ENCODE measurements around the gene ZNF316. TPM values are rescaled to one million over a fixed set of nuclear protein-coding genes. Genes with fewer than 3 reads are reported as not detected.
A peak's percentile ranks its signal among the peaks of the same experiment; 100 is the strongest.

The ZNF316 gene
- total and polyA plus RNA-seq, 11 donors = 11.0 to 22.9 (median 13.5) TPM

GRCh38 chr7:6621195-6622133 is 15.7 kb upstream of the ZNF316 start:
- peaks cover 0 to 6% (median 2%) of the 10 kb centered on the region in 12 donors for H3K4me1 ChIP-seq
- no peaks in the 10 kb centered on the region for H3K27me3 ChIP-seq
- H3K27ac ChIP-seq = no peak overlapping the region
- TF ChIP-seq CTCF (IDR thresholded peaks at IDR 0.05) = no peak
- TF ChIP-seq POLR2A (IDR thresholded peaks at IDR 0.05) = no peak
- no peak for ATAC-seq
- no peak overlapping the region for H3K4me3 ChIP-seq
- DNase-seq = no peak
- WGBS, 4 donors = 87 to 93% (median 91%) methylated on average over 18 to 20 of the region's 20 CpGs
- H3K9me3 ChIP-seq = no peaks in the 10 kb centered on the region
- H3K36me3 ChIP-seq = peaks cover 0 to 50% (median 17%) of the 10 kb centered on the region in 9 donors
- intact Hi-C loops (cut with DNase I) = no loop called here

DNA sequence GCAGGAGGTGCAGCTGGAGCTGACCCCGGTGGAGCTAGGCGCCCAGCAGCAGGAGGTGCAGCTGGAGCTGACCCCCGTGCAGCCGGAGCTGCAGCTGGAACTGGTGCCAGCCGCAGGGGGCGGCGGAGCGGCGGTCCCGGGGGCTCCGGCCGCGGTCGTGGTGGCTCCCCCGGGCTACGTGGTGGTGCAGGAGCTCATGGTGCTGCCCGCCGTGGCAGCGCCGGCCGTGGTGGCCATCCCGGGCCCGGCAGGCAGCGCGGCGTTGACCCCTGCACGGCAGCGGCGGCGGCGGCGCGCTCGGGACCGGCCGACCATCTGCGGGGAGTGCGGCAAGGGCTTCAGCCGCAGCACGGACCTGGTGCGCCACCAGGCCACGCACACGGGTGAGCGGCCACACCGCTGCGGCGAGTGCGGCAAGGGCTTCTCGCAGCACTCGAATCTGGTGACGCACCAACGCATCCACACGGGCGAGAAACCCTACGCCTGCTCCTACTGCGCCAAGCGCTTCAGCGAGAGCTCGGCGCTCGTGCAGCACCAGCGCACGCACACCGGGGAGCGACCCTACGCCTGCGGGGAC is 14.9 kb upstream of the ZNF316 start:
- ATAC-seq = no peak
- Histone ChIP-seq H3K27me3 (no peaks in the 10 kb centered on the region), H3K27ac (no peak overlapping the region), H3K36me3 (peaks cover 0 to 50% (median 17%) of the 10 kb centered on the region in 9 donors), H3K9me3 (no peaks in the 10 kb centered on the region), H3K4me1 (peaks cover 0 to 6% (median 0%) of the 10 kb centered on the region in 12 donors), H3K4me3 (no peak overlapping the region)
- 96 to 98% (median 97%) methylated on average over 27 to 67 of the region's 67 CpGs for WGBS, 4 donors
- intact Hi-C loops (cut with DNase I) = no loop called here
- no peak for TF ChIP-seq POLR2A (IDR thresholded peaks at IDR 0.05)
- no peak for TF ChIP-seq CTCF (IDR thresholded peaks at IDR 0.05)
- no peak for DNase-seq

DNA sequence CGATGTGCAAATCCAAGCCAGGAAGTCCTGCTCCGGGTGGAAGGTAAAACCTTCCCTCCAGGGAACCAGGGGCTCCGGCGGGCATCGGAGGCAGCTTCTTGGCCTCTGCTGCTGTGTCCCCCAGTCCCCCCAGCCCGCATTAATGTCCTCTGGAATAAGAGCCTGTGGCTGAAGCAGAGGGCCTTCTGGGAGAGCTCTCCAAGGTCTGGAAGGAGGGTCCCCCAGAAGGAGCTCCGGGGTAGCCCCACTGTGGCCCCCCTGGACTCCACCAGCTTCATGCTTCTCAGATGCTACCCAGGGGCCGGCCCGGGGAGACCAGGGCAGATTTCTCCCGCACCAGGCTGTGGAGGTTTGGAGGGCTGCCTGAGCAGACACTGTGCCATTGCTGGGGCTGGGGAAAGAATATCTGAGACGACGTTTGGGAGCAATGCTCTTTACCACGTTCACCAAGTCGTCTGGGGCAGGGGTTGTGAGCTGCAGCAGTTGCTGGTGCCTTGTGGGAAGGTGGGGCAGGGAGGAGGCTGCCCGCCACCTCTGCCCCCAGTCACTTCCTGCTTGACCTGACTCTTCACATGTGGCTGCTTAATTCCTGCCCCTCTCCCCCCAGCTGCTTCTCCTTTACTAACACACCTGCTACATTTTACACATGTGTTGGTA is 13.4 kb upstream of the ZNF316 start:
- Histone ChIP-seq H3K4me1 (peaks cover 0 to 6% (median 0%) of the 10 kb centered on the region in 12 donors), H3K27ac (peak overlapping the region in 1 of 12 donors; percentile 24), H3K27me3 (no peaks in the 10 kb centered on the region), H3K9me3 (no peaks in the 10 kb centered on the region), H3K4me3 (no peak overlapping the region), H3K36me3 (peaks cover 0 to 40% (median 17%) of the 10 kb centered on the region in 9 donors)
- 80 to 89% (median 84%) methylated on average over 9 to 15 of the region's 15 CpGs for WGBS, 4 donors
- ATAC-seq (no peak), DNase-seq (no peak)
- intact Hi-C loops (cut with DNase I) = no loop called here
- TF ChIP-seq CTCF (IDR thresholded peaks at IDR 0.05) (no peak), POLR2A (IDR thresholded peaks at IDR 0.05) (no peak)

DNA sequence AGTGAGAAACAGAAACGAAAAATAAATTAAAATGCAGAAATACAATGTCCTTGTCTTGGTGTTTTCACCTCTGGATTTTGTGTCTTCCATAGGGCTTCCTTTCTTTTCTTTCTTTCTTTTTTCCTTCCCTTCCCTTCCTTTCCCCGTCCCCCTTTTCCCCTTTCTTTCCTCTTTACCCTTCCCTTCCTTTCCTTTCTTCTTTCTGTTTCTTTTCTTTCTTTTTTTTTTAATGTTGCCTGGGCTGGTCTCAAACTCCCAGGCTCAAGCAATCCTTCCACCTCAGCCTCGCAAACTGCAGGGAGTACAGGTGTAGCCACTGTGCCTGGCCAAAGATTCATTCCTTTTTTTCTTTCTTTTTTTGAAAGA is 12.9 kb upstream of the ZNF316 start:
- no peak overlapping the region for H3K4me3 ChIP-seq
- DNase-seq (no peak), ATAC-seq (no peak)
- peak overlapping the region in 1 of 12 donors; percentile 24 for H3K27ac ChIP-seq
- intact Hi-C loops (cut with DNase I) = no loop called here
- H3K9me3 ChIP-seq = no peaks in the 10 kb centered on the region
- H3K4me1 ChIP-seq = peaks cover 0 to 6% (median 0%) of the 10 kb centered on the region in 12 donors
- 77 to 88% (median 83%) methylated on average over 3 of the region's 3 CpGs for WGBS, 4 donors
- H3K36me3 ChIP-seq = peaks cover 0 to 40% (median 17%) of the 10 kb centered on the region in 9 donors
- TF ChIP-seq CTCF (IDR thresholded peaks at IDR 0.05) = no peak
- TF ChIP-seq POLR2A (IDR thresholded peaks at IDR 0.05) = no peak
- H3K27me3 ChIP-seq = no peaks in the 10 kb centered on the region

Measured in heart left ventricle (tissue), 16 donors.